SU-DHL-6 (cell line): ENCODE measurements around the gene ABCC8.
A peak's percentile ranks its signal among the peaks of the same experiment; 100 is the strongest.

Experiments
- H2AFZ ChIP-seq: fragments of 200-600 bp; sonication (generic); 2 replicates; pipeline ENCODE4 v1.6.1; 2014; ENCODE audit warnings: low read depth, mild to moderate bottlenecking, moderate library complexity, mixed read lengths, antibody characterized with exemption, low read length; ENCODE audit not compliant: severe bottlenecking
- H3F3A ChIP-seq: fragments of 200-600 bp; shearing (Covaris generic); 2 replicates; pipeline ENCODE4 v1.6.0; 2016; ENCODE audit warnings: antibody characterized with exemption, mild to moderate bottlenecking; ENCODE audit not compliant: insufficient read depth
- H3K27ac ChIP-seq: fragments of 200-600 bp; sonication (generic); 2 replicates; pipeline ENCODE4 v1.5.1; 2016; ENCODE audit warnings: low read depth, mild to moderate bottlenecking, low read length, moderate library complexity, mixed read lengths
- H3K27me3 ChIP-seq: fragments of 200-600 bp; sonication (generic), shearing (Covaris generic); 2 replicates; pipeline ENCODE4 v1.6.0; 2014; ENCODE audit warnings: mild to moderate bottlenecking, low read length
- H3K36me3 ChIP-seq: fragments of 200-600 bp; sonication (generic); 2 replicates; pipeline ENCODE4 v1.6.1; 2014; ENCODE audit warnings: mild to moderate bottlenecking, low read length, mixed read lengths
- H3K4me2 ChIP-seq: fragments of 300-600, 200-600 bp; shearing (Covaris generic), sonication (generic); 2 replicates; pipeline ENCODE4 v1.6.0; 2014; ENCODE audit warnings: low read length, low read depth, mild to moderate bottlenecking; ENCODE audit not compliant: poor library complexity, severe bottlenecking
- H3K4me3 ChIP-seq: fragments of 200-600 bp; sonication (generic); 2 replicates; pipeline ENCODE4 v1.5.1; 2014; ENCODE audit warnings: antibody characterized with exemption, low read length, mild to moderate bottlenecking, mixed read lengths; ENCODE audit not compliant: insufficient read depth, poor library complexity, severe bottlenecking
- H3K79me2 ChIP-seq: fragments of 200-600 bp; sonication (generic); 2 replicates; pipeline ENCODE4 v1.6.1; 2014; ENCODE audit warnings: mild to moderate bottlenecking, low read length, moderate library complexity; ENCODE audit not compliant: insufficient read depth
- H3K9ac ChIP-seq: fragments of 200-600 bp; sonication (generic); 2 replicates; pipeline ENCODE4 v1.7.0; 2014; ENCODE audit warnings: mild to moderate bottlenecking, low read length
- H3K9me2 ChIP-seq: fragments of 200-600 bp; sonication (generic); replicated peaks from 2 replicates; pipeline ENCODE4 v1.6.1; 2014; ENCODE audit warnings: low read length; ENCODE audit not compliant: insufficient read depth
- H3K9me3 ChIP-seq: fragments of 200-600 bp; sonication (generic); 2 replicates; pipeline ENCODE4 v1.6.1; 2014; ENCODE audit warnings: low read length, mixed read lengths; ENCODE audit not compliant: insufficient read depth
- H4K20me1 ChIP-seq: fragments of 200-600 bp; sonication (generic); 2 replicates; pipeline ENCODE4 v1.6.1; 2014; ENCODE audit warnings: low read depth, mild to moderate bottlenecking, antibody characterized with exemption, low read length, moderate library complexity, mixed read lengths
- CTCF ChIP-seq: fragments of 200-600 bp; sonication (generic); IDR thresholded peaks from one replicate; pipeline ENCODE4 v1.5.1; 2017; ENCODE audit warnings: antibody characterized with exemption, mild to moderate bottlenecking, low read length, moderate library complexity; ENCODE audit not compliant: insufficient read depth, poor library complexity, severe bottlenecking
- EZH2phosphoT487 ChIP-seq: fragments of 200-600 bp; sonication (generic), shearing (Covaris generic); conservative IDR thresholded peaks from 2 replicates; pipeline ENCODE4 v1.6.1; 2018; ENCODE audit warnings: mild to moderate bottlenecking, antibody characterized with exemption, low read length, moderate library complexity, mixed read lengths

The ABCC8 gene

GRCh38 chr11:17391493-17392355, 84.9 kb downstream of the ABCC8 start:
- Histone ChIP-seq H3K9me3 (no peaks in the 10 kb centered on the region), H3K4me2 (no peak overlapping the region), H3K9me2 (no peaks in the 10 kb centered on the region), H3K79me2 (no peaks in the 10 kb centered on the region), H3K27ac (no peak overlapping the region), H4K20me1 (no peaks in the 10 kb centered on the region), H3K9ac (no peak overlapping the region), H3K36me3 (no peaks in the 10 kb centered on the region), H2AFZ (no peak overlapping the region), H3K4me3 (no peak overlapping the region), H3F3A (0 out of 2 replicates have a peak, but pooled peaks cover 3% of the 10 kb centered on the region), H3K27me3 (no peaks in the 10 kb centered on the region)
- TF ChIP-seq EZH2phosphoT487 (no peak), CTCF (no peak)

- no peaks in the 10 kb centered on the region for H3K36me3 ChIP-seq
- no peaks in the 10 kb centered on the region for H3K9me2 ChIP-seq
- TF ChIP-seq EZH2phosphoT487 (no peak), CTCF (no peak)
- H3K4me3 ChIP-seq = peak overlapping the region; percentile 81
- H3K27me3 ChIP-seq = no peaks in the 10 kb centered on the region
- peak overlapping the region; percentile 99 for H2AFZ ChIP-seq
- H3K9ac ChIP-seq = peak overlapping the region; percentile 65
- no peaks in the 10 kb centered on the region for H3K79me2 ChIP-seq
- H4K20me1 ChIP-seq = no peaks in the 10 kb centered on the region
- peak overlapping the region; percentile 81 for H3K4me2 ChIP-seq
- H3K9me3 ChIP-seq = no peaks in the 10 kb centered on the region
- 0 out of 2 replicates have a peak, but pooled peaks cover 3% of the 10 kb centered on the region for H3F3A ChIP-seq
- H3K27ac ChIP-seq = no peak overlapping the region
Observed at GRCh38 chr11:17389957-17390649, 86.5 kb downstream of the ABCC8 start.

GRCh38 chr11:17389211-17389956, 87.3 kb downstream of the ABCC8 start:
- Histone ChIP-seq H4K20me1 (no peaks in the 10 kb centered on the region), H3K4me2 (peak overlapping the region; percentile 81), H3F3A (0 out of 2 replicates have a peak, but pooled peaks cover 3% of the 10 kb centered on the region), H3K36me3 (no peaks in the 10 kb centered on the region), H2AFZ (peak overlapping the region; percentile 99), H3K79me2 (no peaks in the 10 kb centered on the region), H3K9ac (peak overlapping the region; percentile 65), H3K9me2 (no peaks in the 10 kb centered on the region), H3K9me3 (no peaks in the 10 kb centered on the region), H3K4me3 (peak overlapping the region; percentile 81), H3K27me3 (no peaks in the 10 kb centered on the region), H3K27ac (no peak overlapping the region)
- TF ChIP-seq CTCF = peak; percentile 32
- TF ChIP-seq EZH2phosphoT487 = no peak
